IMR-90 (cell line): ENCODE measurements around the gene LHFPL6. TPM values are rescaled to one million over a fixed set of nuclear protein-coding genes. Genes with fewer than 3 reads are reported as not detected.

ENCODE experiments used
- ATAC-seq: fragments of 200-7000 bp; cut with Tn5 transposase; 2 replicates; pipeline ENCODE4 v1.9.1; 2020; ENCODE audit warnings: low read depth, mild to moderate bottlenecking, moderate library complexity
- BruUV-seq: library from RNA; stranded (reverse); fragments of 400-500 nt; replicated peaks from 2 replicates; lab custom pipeline; 2021; lab: Mats Ljungman, UMichigan
- CTCF ChIA-PET: fragments of 300-600 bp; formaldehyde crosslinking; extraction: SDS; loops from one replicate; lab custom pipeline; 2021; ENCODE audit warnings: antibody characterized with exemption; lab: Yijun Ruan, JAX
- POLR2A ChIA-PET: fragments of 300-600 bp; sonication (Branson Sonifier 250); formaldehyde crosslinking; loops from one replicate; lab custom pipeline; 2022; ENCODE audit warnings: antibody characterized with exemption; ENCODE audit not compliant: unreplicated experiment; lab: Charles Lee
- DNase-seq: peaks from one replicate; pipeline ENCODE4 v3.0.0; 2013
- H2AFZ ChIP-seq: replicated peaks from 2 replicates; pipeline ENCODE3; 2013; ENCODE audit warnings: low read length, mild to moderate bottlenecking; ENCODE audit not compliant: poor library complexity
- H2AK5ac ChIP-seq: 2 replicates; pipeline ENCODE4 v1.6.1; 2013; ENCODE audit warnings: low read depth, low read length, inconsistent platforms
- H2AK9ac ChIP-seq: replicated peaks from 2 replicates; pipeline ENCODE3; 2013; ENCODE audit warnings: mild to moderate bottlenecking, low read depth, low read length, moderate library complexity; ENCODE audit not compliant: poor library complexity
- H2BK120ac ChIP-seq: 2 replicates; pipeline ENCODE4 v1.6.1; 2013; ENCODE audit warnings: low read depth, low read length, inconsistent platforms
- H2BK15ac ChIP-seq: 3 replicates; pipeline ENCODE4 v1.6.1; 2013; ENCODE audit warnings: low read depth, low read length, inconsistent platforms
- H2BK20ac ChIP-seq: 2 replicates; pipeline ENCODE4 v1.6.1; 2013; ENCODE audit warnings: low read depth, mild to moderate bottlenecking, inconsistent platforms, low read length, moderate library complexity
- H2BK5ac ChIP-seq: 2 replicates; pipeline ENCODE4 v1.6.1; 2013; ENCODE audit warnings: mild to moderate bottlenecking, low read depth, low read length, inconsistent platforms; ENCODE audit not compliant: poor library complexity, severe bottlenecking
- H3K14ac ChIP-seq: replicated peaks from 2 replicates; pipeline ENCODE4 v1.6.1; 2013; ENCODE audit warnings: low read depth, low read length, inconsistent platforms
- H3K18ac ChIP-seq: 2 replicates; pipeline ENCODE4 v1.6.1; 2013; ENCODE audit warnings: low read depth, low read length, control low read depth
- H3K23ac ChIP-seq: 2 replicates; pipeline ENCODE4 v1.6.1; 2013; ENCODE audit warnings: low read depth, low read length, inconsistent platforms
- H3K27ac ChIP-seq: 2 replicates; pipeline ENCODE4 v1.5.1; 2013; ENCODE audit warnings: mild to moderate bottlenecking, control low read depth, low read length; ENCODE audit not compliant: insufficient read depth
- H3K27me3 ChIP-seq: 2 replicates; pipeline ENCODE4 v1.6.1; 2013; ENCODE audit warnings: low read length; ENCODE audit not compliant: control insufficient read depth, insufficient read depth
- H3K36me3 ChIP-seq: 2 replicates; pipeline ENCODE4 v1.6.1; 2013; ENCODE audit warnings: low read length, mixed read lengths; ENCODE audit not compliant: control insufficient read depth, insufficient read depth
- H3K4ac ChIP-seq: 2 replicates; pipeline ENCODE4 v1.6.1; 2013; ENCODE audit warnings: low read depth, low read length, inconsistent platforms
- H3K4me1 ChIP-seq: 2 replicates; pipeline ENCODE4 v1.6.1; 2013; ENCODE audit warnings: low read length, mixed read lengths; ENCODE audit not compliant: control insufficient read depth, insufficient read depth
- H3K4me2 ChIP-seq: 2 replicates; pipeline ENCODE4 v1.6.1; 2013; ENCODE audit warnings: low read depth, mild to moderate bottlenecking, control low read depth, low read length, moderate library complexity
- H3K4me3 ChIP-seq: 2 replicates; pipeline ENCODE4 v1.5.1; 2013; ENCODE audit warnings: low read depth, mild to moderate bottlenecking, control low read depth, low read length, moderate library complexity; ENCODE audit not compliant: insufficient read depth
- H3K56ac ChIP-seq: 2 replicates; pipeline ENCODE4 v1.6.1; 2013; ENCODE audit warnings: low read length, inconsistent platforms; ENCODE audit not compliant: insufficient read depth; ENCODE audit errors: extremely low read depth
- H3K79me1 ChIP-seq, 2 experiments: 2 replicates each; pipeline ENCODE4 v1.6.1; 2013; ENCODE audit warnings: low read length in 2 of 2, inconsistent platforms in 1 of 2, low read depth in 1 of 2
- H3K9ac ChIP-seq: 2 replicates; pipeline ENCODE4 v1.6.1; 2013; ENCODE audit warnings: low read depth, low read length, control low read depth
- H3K9me1 ChIP-seq: 2 replicates; pipeline ENCODE4 v1.6.1; 2013; ENCODE audit warnings: low read length, inconsistent platforms; ENCODE audit not compliant: insufficient read depth
- H3K9me3 ChIP-seq: 2 replicates; pipeline ENCODE4 v1.6.1; 2013; ENCODE audit warnings: low read length; ENCODE audit not compliant: control insufficient read depth, insufficient read depth
- H4K20me1 ChIP-seq: 2 replicates; pipeline ENCODE4 v1.6.1; 2013; ENCODE audit warnings: low read length, inconsistent platforms; ENCODE audit not compliant: insufficient read depth
- H4K5ac ChIP-seq: 2 replicates; pipeline ENCODE4 v1.6.1; 2013; ENCODE audit warnings: mild to moderate bottlenecking, low read depth, low read length, control low read depth
- H4K8ac ChIP-seq, 2 experiments: 2 replicates each; pipeline ENCODE4 v1.6.1; 2013; ENCODE audit warnings: low read depth in 2 of 2, low read length in 2 of 2, control low read depth in 1 of 2, inconsistent platforms in 1 of 2
- H4K91ac ChIP-seq: 2 replicates; pipeline ENCODE4 v1.6.1; 2013; ENCODE audit warnings: low read depth, low read length, inconsistent platforms; ENCODE audit not compliant: insufficient read depth
- CEBPB ChIP-seq: IDR thresholded peaks from 2 replicates; pipeline ENCODE4 v1.6.1; 2012; ENCODE audit warnings: low read depth, low read length, improper control_type of control experiment
- CTCF ChIP-seq: conservative IDR thresholded peaks from 2 replicates; pipeline ENCODE4 v1.5.1; 2012; ENCODE audit warnings: mild to moderate bottlenecking, low read depth, low read length, improper control_type of control experiment
- FOS ChIP-seq: fragments of 150-350 bp; IDR thresholded peaks from 2 replicates; pipeline ENCODE4 v1.6.1; 2016; ENCODE audit warnings: low read depth, low read length
- MAFK ChIP-seq: IDR thresholded peaks from 2 replicates; pipeline ENCODE4 v1.6.1; 2012; ENCODE audit warnings: low read depth, low read length, improper control_type of control experiment
- NFE2L2 ChIP-seq: fragments of 150-350 bp; IDR thresholded peaks from 2 replicates; pipeline ENCODE4 v1.6.1; 2016; ENCODE audit warnings: low read depth, mild to moderate bottlenecking, low read length
- WGBS, 2 experiments: methylation state at CpG; one replicate each; pipeline versions ENCODE4 v1.1.5 to v1.1.7; 2013; ENCODE audit warnings: missing lambda C conversion rate in 2 of 2; ENCODE audit not compliant: insufficient read length in 1 of 2; ENCODE audit errors: extremely low coverage in 2 of 2; 5-methylcytosine and 5-hydroxymethylcytosine counted together
- dilution Hi-C: fragments of 300-500 bp; cut with HindIII; formaldehyde crosslinking; loops from one replicate; pipeline ENCODE4 v1.14.3; 2018; ENCODE audit warnings: low sequenced_read_pairs; ENCODE audit not compliant: unreplicated experiment
- in situ Hi-C: fragments of 300-500 bp; cut with MboI; formaldehyde crosslinking; loops from 3 replicates; pipeline ENCODE4 v1.14.3; 2019; ENCODE audit warnings: low sequenced_read_pairs, inconsistent platforms, mixed read lengths
- intact Hi-C: fragments of 100-400 bp; cut with micrococcal nuclease; formaldehyde crosslinking; loops from 2 replicates; pipeline ENCODE4 v1.10.0; 2022
- polyA plus RNA-seq, 3 experiments: library from polyadenylated mRNA; depleted of rRNA; stranded (reverse); fragments of >200 nt; gene quantifications; 2 replicates each; pipeline ENCODE4 v1.2.3, GENCODE V29; 2012; ENCODE audit warnings: low replicate concordance in 1 of 3
- total RNA-seq: library from RNA; depleted of rRNA; stranded (reverse); fragments of >200 nt; gene quantifications from 2 replicates; pipeline ENCODE4 v1.2.3, GENCODE V29; 2012

Gene LHFPL6
- total and polyA plus RNA-seq, 2 of the 4 experiments (the other 2 are of a cell fraction): 24.7 to 36.1 TPM

DNA sequence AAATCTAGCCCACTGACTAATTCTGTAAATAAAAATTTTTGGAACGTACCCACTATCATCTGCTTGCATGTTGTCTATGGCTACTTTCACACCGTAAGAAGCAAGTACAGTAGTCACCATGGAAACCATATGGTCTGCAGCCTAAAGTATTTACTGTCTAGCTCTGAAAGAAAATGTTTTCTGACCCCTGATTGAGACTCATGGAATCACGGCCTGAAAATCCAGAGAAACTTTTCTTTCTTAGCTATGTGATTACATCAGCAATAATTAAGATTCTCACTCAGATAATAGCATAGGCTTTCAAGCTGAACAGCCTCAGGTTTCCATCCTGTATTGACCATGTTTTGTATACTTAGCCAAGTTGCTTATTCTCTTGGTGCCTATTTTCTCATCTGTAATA lies 300.2 kb downstream of the LHFPL6 start:
- intact Hi-C loops (no loop called here), dilution Hi-C loops (no loop called here), in situ Hi-C loops (no loop called here)
- H3K18ac ChIP-seq: no peak overlapping the region
- no peak overlapping the region for H3K56ac ChIP-seq
- no peak overlapping the region for H4K91ac ChIP-seq
- H4K20me1 ChIP-seq: no peaks in the 10 kb centered on the region
- TF ChIP-seq CTCF (no peak), CEBPB (no peak), NFE2L2 (no peak), FOS (no peak), MAFK (peak; percentile 55)
- no TSS peak for BruUV-seq
- 38% methylated on average over 1 of the region's 3 CpGs; no CpG with 5 or more reads in 1 of the 2 experiments for WGBS, 2 experiments
- H2AFZ ChIP-seq: no peak overlapping the region
- H3K4me3 ChIP-seq: no peak overlapping the region
- no peak overlapping the region for H3K14ac ChIP-seq
- no peaks in the 10 kb centered on the region for H3K4me1 ChIP-seq
- H3K36me3 ChIP-seq: no peaks in the 10 kb centered on the region
- H2AK9ac ChIP-seq: no peak overlapping the region
- no peak overlapping the region for H4K5ac ChIP-seq
- H3K9me3 ChIP-seq: no peaks in the 10 kb centered on the region
- H3K4ac ChIP-seq: no peak overlapping the region
- H3K27ac ChIP-seq: no peak overlapping the region
- CTCF ChIA-PET: no interaction called here
- DNase-seq (no peak), ATAC-seq (no peak)
- H3K23ac ChIP-seq: no peak overlapping the region
- no peaks in the 10 kb centered on the region for H3K27me3 ChIP-seq
- POLR2A ChIA-PET: no interaction called here
- no peak overlapping the region for H3K9ac ChIP-seq
- no peak overlapping the region for H2BK15ac ChIP-seq
- no peaks in the 10 kb centered on the region for H3K9me1 ChIP-seq
- no peak overlapping the region for H2BK120ac ChIP-seq
- no peak overlapping the region for H2AK5ac ChIP-seq
- no peak overlapping the region for H2BK5ac ChIP-seq
- no peak overlapping the region for H3K4me2 ChIP-seq
- H4K8ac ChIP-seq: no peak overlapping the region
- H3K79me1 ChIP-seq: no peaks in the 10 kb centered on the region
- no peak overlapping the region for H2BK20ac ChIP-seq
